Measurements from ENCODE around the gene APOL3. TPM values are rescaled to one million over a fixed set of nuclear protein-coding genes. Genes with fewer than 3 reads are reported as not detected.
A peak's percentile ranks its signal among the peaks of the same experiment; 100 is the strongest.

APOL3 gene
- total and polyA plus RNA-seq, 9 donors: 7.3 to 13.8 (median 10.6) TPM

GRCh38 chr22:36182056-36182455 lies 21.5 kb upstream of the APOL3 start:
- Histone ChIP-seq H3K4me3 (ENCODE audit: low read length) (no peak overlapping the region), H3K4me1 (ENCODE audit: control insufficient read depth, insufficient read depth, low read length) (peaks cover 32% of the 10 kb centered on the region), H3K27ac (ENCODE audit: low read length) (no peak overlapping the region), H3K9me3 (replicated peaks; ENCODE audit: control insufficient read depth, low read depth, low read length) (no peaks in the 10 kb centered on the region), H3K27me3 (ENCODE audit: control insufficient read depth, insufficient read depth, low read length) (no peaks in the 10 kb centered on the region), H3K36me3 (ENCODE audit: control insufficient read depth, insufficient read depth, low read length) (no peaks in the 10 kb centered on the region)
- DNase-seq: no peak
- WGBS (ENCODE audit: insufficient coverage): 62% methylated on average over 5 of the region's 7 CpGs

DNA sequence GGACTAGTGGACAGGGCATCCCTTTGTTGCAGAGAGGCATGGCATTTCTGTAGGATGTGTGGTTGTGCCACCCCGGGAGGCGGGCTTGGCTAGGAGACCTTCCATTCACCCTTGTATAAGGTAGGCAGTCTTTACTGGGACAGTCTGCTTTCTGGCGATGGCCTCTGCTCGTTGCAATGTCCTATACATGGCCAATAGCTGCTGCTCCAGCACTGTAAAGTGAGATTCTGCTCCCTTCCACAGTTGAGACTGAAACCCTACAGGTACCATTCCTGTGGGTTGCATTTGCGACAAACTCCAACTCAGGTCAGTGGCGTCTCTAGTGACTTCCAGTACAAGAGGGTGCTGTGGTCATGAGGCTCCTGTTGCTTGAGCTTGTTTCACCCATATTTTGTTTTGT lies 20.4 kb upstream of the APOL3 start:
- no peak overlapping the region for H3K4me3 ChIP-seq (ENCODE audit: low read length)
- no peaks in the 10 kb centered on the region for H3K27me3 ChIP-seq (ENCODE audit: control insufficient read depth, insufficient read depth, low read length)
- no peak for DNase-seq
- 100% methylated on average over 2 of the region's 6 CpGs for WGBS (ENCODE audit: insufficient coverage)
- no peaks in the 10 kb centered on the region for H3K36me3 ChIP-seq (ENCODE audit: control insufficient read depth, insufficient read depth, low read length)
- H3K9me3 ChIP-seq (replicated peaks; ENCODE audit: control insufficient read depth, low read depth, low read length): no peaks in the 10 kb centered on the region
- no peak overlapping the region for H3K27ac ChIP-seq (ENCODE audit: low read length)
- peaks cover 32% of the 10 kb centered on the region for H3K4me1 ChIP-seq (ENCODE audit: control insufficient read depth, insufficient read depth, low read length)

DNA sequence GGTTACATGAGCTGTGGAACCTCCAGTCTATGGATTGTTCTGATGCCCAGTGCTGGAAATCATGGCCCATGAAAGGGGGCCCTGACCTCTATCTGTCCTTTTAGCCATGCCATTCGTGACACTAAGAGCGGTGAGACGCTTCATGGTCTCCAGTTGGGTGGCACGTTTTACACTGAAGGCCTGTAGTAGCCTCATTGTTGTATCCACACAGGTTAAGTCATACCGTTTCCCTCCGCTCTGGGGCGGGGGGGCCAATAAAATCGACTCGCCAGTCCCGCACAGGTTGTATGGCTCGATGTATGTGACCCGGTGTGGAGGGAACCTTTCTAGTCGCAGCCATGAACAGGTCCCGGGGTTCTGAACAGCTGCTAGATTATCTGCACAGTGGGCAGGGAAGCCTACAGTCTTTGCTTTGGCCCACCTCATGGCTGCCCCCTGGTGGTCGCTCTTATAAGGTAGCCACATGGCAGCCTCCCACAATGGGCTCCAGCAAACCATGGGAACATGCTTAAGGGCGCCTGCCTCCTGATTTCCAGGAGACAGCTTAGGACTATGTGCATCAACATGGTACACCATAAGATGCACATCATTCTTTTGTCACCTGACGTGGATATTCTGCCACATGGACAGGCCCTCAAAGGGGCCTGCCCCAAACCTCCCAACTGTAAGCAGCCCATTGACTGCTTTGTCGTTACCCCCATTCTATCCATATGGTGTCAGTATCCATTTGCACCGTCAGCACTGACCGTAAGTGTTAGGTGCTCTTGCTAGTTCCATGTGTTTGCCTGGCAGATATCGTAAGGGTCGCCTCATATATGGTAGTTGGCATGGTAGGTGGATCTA lies 19.7 kb upstream of the APOL3 start:
- 54% methylated on average over 19 of the region's 22 CpGs for WGBS (ENCODE audit: insufficient coverage)
- H3K4me3 ChIP-seq (ENCODE audit: low read length): no peak overlapping the region
- H3K9me3 ChIP-seq (replicated peaks; ENCODE audit: control insufficient read depth, low read depth, low read length): no peaks in the 10 kb centered on the region
- peak; percentile 58 for DNase-seq
- H3K4me1 ChIP-seq (ENCODE audit: control insufficient read depth, insufficient read depth, low read length): peaks cover 32% of the 10 kb centered on the region
- H3K27me3 ChIP-seq (ENCODE audit: control insufficient read depth, insufficient read depth, low read length): no peaks in the 10 kb centered on the region
- no peak overlapping the region for H3K27ac ChIP-seq (ENCODE audit: low read length)
- H3K36me3 ChIP-seq (ENCODE audit: control insufficient read depth, insufficient read depth, low read length): no peaks in the 10 kb centered on the region

- Histone ChIP-seq H3K9me3 (replicated peaks; ENCODE audit: control insufficient read depth, low read depth, low read length) (no peaks in the 10 kb centered on the region), H3K4me1 (ENCODE audit: control insufficient read depth, insufficient read depth, low read length) (peaks cover 8% of the 10 kb centered on the region), H3K27me3 (ENCODE audit: control insufficient read depth, insufficient read depth, low read length) (no peaks in the 10 kb centered on the region), H3K36me3 (ENCODE audit: control insufficient read depth, insufficient read depth, low read length) (no peaks in the 10 kb centered on the region), H3K4me3 (ENCODE audit: low read length) (no peak overlapping the region), H3K27ac (ENCODE audit: low read length) (no peak overlapping the region)
- no peak for DNase-seq
- WGBS (ENCODE audit: insufficient coverage): 58% methylated on average over 2 of the region's 3 CpGs
These were observed 16.6 kb upstream of the APOL3 start for GRCh38 chr22:36177160-36177559.

- DNase-seq: no peak
- no peaks in the 10 kb centered on the region for H3K36me3 ChIP-seq (ENCODE audit: control insufficient read depth, insufficient read depth, low read length)
- H3K9me3 ChIP-seq (replicated peaks; ENCODE audit: control insufficient read depth, low read depth, low read length): no peaks in the 10 kb centered on the region
- no peaks in the 10 kb centered on the region for H3K27me3 ChIP-seq (ENCODE audit: control insufficient read depth, insufficient read depth, low read length)
- H3K4me3 ChIP-seq (ENCODE audit: low read length): no peak overlapping the region
- no peaks in the 10 kb centered on the region for H3K4me1 ChIP-seq (ENCODE audit: control insufficient read depth, insufficient read depth, low read length)
- no peak overlapping the region for H3K27ac ChIP-seq (ENCODE audit: low read length)
- WGBS (ENCODE audit: insufficient coverage): 56% methylated on average over 1 of the region's 1 CpG
These were observed 15.3 kb upstream of the APOL3 start for GRCh38 chr22:36175892-36176291.

GRCh38 chr22:36171941-36172340 lies 11.4 kb upstream of the APOL3 start:
- Histone ChIP-seq H3K4me1 (ENCODE audit: control insufficient read depth, insufficient read depth, low read length) (no peaks in the 10 kb centered on the region), H3K9me3 (replicated peaks; ENCODE audit: control insufficient read depth, low read depth, low read length) (no peaks in the 10 kb centered on the region), H3K27ac (ENCODE audit: low read length) (no peak overlapping the region), H3K27me3 (ENCODE audit: control insufficient read depth, insufficient read depth, low read length) (no peaks in the 10 kb centered on the region), H3K36me3 (ENCODE audit: control insufficient read depth, insufficient read depth, low read length) (no peaks in the 10 kb centered on the region), H3K4me3 (ENCODE audit: low read length) (no peak overlapping the region)
- WGBS (ENCODE audit: insufficient coverage): 18% methylated on average over 1 of the region's 3 CpGs
- DNase-seq: no peak

DNA sequence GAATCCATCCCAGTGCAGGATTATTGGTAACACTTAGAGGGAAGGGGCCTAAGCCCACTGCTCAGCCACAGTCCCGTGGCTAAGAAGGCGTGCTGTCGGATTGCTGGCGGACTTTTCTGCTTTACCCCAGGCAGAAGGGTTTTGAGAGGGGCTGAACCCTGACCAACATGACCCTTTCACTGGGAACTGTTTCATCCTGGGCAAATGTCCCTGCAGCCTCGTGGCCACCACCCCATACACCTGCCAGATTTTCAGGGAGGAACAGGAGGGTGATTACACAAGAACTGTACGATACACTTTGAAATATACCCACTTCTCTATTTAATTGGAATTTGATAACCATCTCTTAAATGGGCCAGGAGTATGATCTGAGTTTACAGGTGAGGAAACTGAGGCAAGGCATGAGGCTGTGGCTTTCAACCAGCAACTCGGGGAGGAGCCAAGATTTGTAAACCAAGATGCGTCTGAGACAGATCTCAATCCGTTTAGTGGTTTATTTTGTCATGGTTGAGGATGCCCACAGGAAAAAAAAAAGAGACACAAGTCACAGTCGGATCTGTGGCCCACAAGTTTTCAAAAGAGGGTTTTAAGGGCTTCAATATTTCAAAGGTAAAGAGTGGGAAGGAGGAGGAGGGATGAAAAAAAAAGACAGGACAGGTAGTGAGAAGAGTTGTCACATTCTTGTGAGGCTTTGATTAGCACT lies 6.1 kb upstream of the APOL3 start:
- H3K4me3 ChIP-seq (ENCODE audit: low read length): no peak overlapping the region
- no peaks in the 10 kb centered on the region for H3K27me3 ChIP-seq (ENCODE audit: control insufficient read depth, insufficient read depth, low read length)
- no peak overlapping the region for H3K27ac ChIP-seq (ENCODE audit: low read length)
- no peaks in the 10 kb centered on the region for H3K36me3 ChIP-seq (ENCODE audit: control insufficient read depth, insufficient read depth, low read length)
- no peaks in the 10 kb centered on the region for H3K9me3 ChIP-seq (replicated peaks; ENCODE audit: control insufficient read depth, low read depth, low read length)
- 84% methylated on average over 8 of the region's 10 CpGs for WGBS (ENCODE audit: insufficient coverage)
- DNase-seq: no peak
- H3K4me1 ChIP-seq (ENCODE audit: control insufficient read depth, insufficient read depth, low read length): peaks cover 11% of the 10 kb centered on the region

DNA sequence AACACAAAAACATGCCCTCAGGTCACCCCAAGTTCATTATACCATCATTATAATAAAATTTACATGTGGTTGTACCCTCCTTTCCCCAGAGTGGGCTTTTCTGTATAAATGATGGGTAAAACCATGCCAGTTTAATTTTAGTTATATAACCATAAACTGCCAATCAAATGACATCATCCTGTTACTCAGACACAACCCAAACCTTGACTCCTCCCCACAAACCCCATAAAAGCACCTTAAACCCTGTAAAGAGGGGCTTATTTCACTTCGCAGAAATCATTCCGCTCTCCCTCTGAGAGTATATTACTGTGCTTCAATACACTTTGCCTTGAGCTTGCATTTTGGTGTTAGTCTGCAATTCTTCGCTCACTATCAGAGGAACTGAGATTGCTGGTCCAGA lies 5.5 kb upstream of the APOL3 start:
- no CpG with 5 or more reads among the region's 3 CpGs for WGBS (ENCODE audit: insufficient coverage)
- Histone ChIP-seq H3K4me3 (ENCODE audit: low read length) (no peak overlapping the region), H3K4me1 (ENCODE audit: control insufficient read depth, insufficient read depth, low read length) (peaks cover 16% of the 10 kb centered on the region), H3K27ac (ENCODE audit: low read length) (no peak overlapping the region), H3K36me3 (ENCODE audit: control insufficient read depth, insufficient read depth, low read length) (no peaks in the 10 kb centered on the region), H3K27me3 (ENCODE audit: control insufficient read depth, insufficient read depth, low read length) (no peaks in the 10 kb centered on the region), H3K9me3 (replicated peaks; ENCODE audit: control insufficient read depth, low read depth, low read length) (no peaks in the 10 kb centered on the region)
- DNase-seq: no peak

GRCh38 chr22:36165141-36165540 lies 4.6 kb upstream of the APOL3 start:
- no peaks in the 10 kb centered on the region for H3K9me3 ChIP-seq (replicated peaks; ENCODE audit: control insufficient read depth, low read depth, low read length)

GRCh38 chr22:36164621-36165020 lies 4.1 kb upstream of the APOL3 start:
- WGBS (ENCODE audit: insufficient coverage): 100% methylated on average over 1 of the region's 1 CpG
- H3K4me3 ChIP-seq (ENCODE audit: low read length): no peak overlapping the region
- peak; percentile 55 for DNase-seq
- H3K36me3 ChIP-seq (ENCODE audit: control insufficient read depth, insufficient read depth, low read length): no peaks in the 10 kb centered on the region
- H3K27me3 ChIP-seq (ENCODE audit: control insufficient read depth, insufficient read depth, low read length): no peaks in the 10 kb centered on the region
- no peak overlapping the region for H3K27ac ChIP-seq (ENCODE audit: low read length)
- no peaks in the 10 kb centered on the region for H3K9me3 ChIP-seq (replicated peaks; ENCODE audit: control insufficient read depth, low read depth, low read length)
- peaks cover 30% of the 10 kb centered on the region for H3K4me1 ChIP-seq (ENCODE audit: control insufficient read depth, insufficient read depth, low read length)

More at GRCh38 chr22:36165141-36165540, 4.6 kb upstream of the APOL3 start:
- 76% methylated on average over 2 of the region's 2 CpGs for WGBS (ENCODE audit: insufficient coverage)
- no peak for DNase-seq
- H3K4me3 ChIP-seq (ENCODE audit: low read length): no peak overlapping the region
- H3K36me3 ChIP-seq (ENCODE audit: control insufficient read depth, insufficient read depth, low read length): no peaks in the 10 kb centered on the region
- H3K27me3 ChIP-seq (ENCODE audit: control insufficient read depth, insufficient read depth, low read length): no peaks in the 10 kb centered on the region
- H3K27ac ChIP-seq (ENCODE audit: low read length): no peak overlapping the region
- peaks cover 25% of the 10 kb centered on the region for H3K4me1 ChIP-seq (ENCODE audit: control insufficient read depth, insufficient read depth, low read length)
